GM19452 (cell line): ENCODE measurements around the gene ALK.

Source experiments
- ATAC-seq: cut with Tn5 transposase; IDR thresholded peaks from one replicate; pipeline ENCODE4 v1.9.1; 2021; ENCODE audit not compliant: unreplicated experiment

The ALK gene

GRCh38 chr2:29583548-29584156 is 337.7 kb downstream of the ALK start:
- no peak for ATAC-seq

- ATAC-seq = peak; percentile 60
These were observed 338.3 kb downstream of the ALK start for GRCh38 chr2:29583104-29583503.

GRCh38 chr2:29582062-29582461 is 339.3 kb downstream of the ALK start:
- ATAC-seq = no peak

GRCh38 chr2:29580223-29580622 is 341.2 kb downstream of the ALK start:
- ATAC-seq = no peak

GRCh38 chr2:29579495-29580169 is 341.8 kb downstream of the ALK start:
- ATAC-seq = no peak

- ATAC-seq = no peak
These were observed 343.2 kb downstream of the ALK start for GRCh38 chr2:29578084-29578598.

GRCh38 chr2:29576231-29576630 is 345.2 kb downstream of the ALK start:
- no peak for ATAC-seq

GRCh38 chr2:29575370-29575890 is 346.0 kb downstream of the ALK start:
- ATAC-seq = no peak

- no peak for ATAC-seq
These were observed 347.8 kb downstream of the ALK start for GRCh38 chr2:29573612-29574011.

- ATAC-seq = no peak
These were observed 348.2 kb downstream of the ALK start for GRCh38 chr2:29573147-29573546.

- no peak for ATAC-seq
These were observed 350.8 kb downstream of the ALK start for GRCh38 chr2:29570539-29570938.

- ATAC-seq = no peak
These were observed 353.4 kb downstream of the ALK start for GRCh38 chr2:29567906-29568520.

- ATAC-seq = no peak
These were observed 357.7 kb downstream of the ALK start for GRCh38 chr2:29563697-29564096.

- ATAC-seq = no peak
These were observed 358.5 kb downstream of the ALK start for GRCh38 chr2:29562896-29563295.

GRCh38 chr2:29562319-29562718 is 359.1 kb downstream of the ALK start:
- no peak for ATAC-seq

GRCh38 chr2:29561628-29562027 is 359.8 kb downstream of the ALK start:
- ATAC-seq = no peak

- ATAC-seq = no peak
These were observed 360.2 kb downstream of the ALK start for GRCh38 chr2:29561181-29561580.

- ATAC-seq = no peak
These were observed 360.8 kb downstream of the ALK start for GRCh38 chr2:29560566-29560965.

GRCh38 chr2:29560030-29560429 is 361.4 kb downstream of the ALK start:
- ATAC-seq = no peak

- no peak for ATAC-seq
These were observed 361.8 kb downstream of the ALK start for GRCh38 chr2:29559578-29559977.

- no peak for ATAC-seq
These were observed 363.3 kb downstream of the ALK start for GRCh38 chr2:29558097-29558496.

GRCh38 chr2:29557268-29557667 is 364.1 kb downstream of the ALK start:
- ATAC-seq = no peak
